CD4-positive, CD25-positive, alpha-beta regulatory T cell (primary cell): ENCODE measurements around the gene PPFIBP1. TPM values are rescaled to one million over a fixed set of nuclear protein-coding genes. Genes with fewer than 3 reads are reported as not detected.

Experiments used
- ATAC-seq, 2 donors: fragments of 150-1000 bp; cut with Tn5 transposase; one replicate each; pipeline ENCODE4 v1.10.0; 2021; ENCODE audit warnings: low read depth in 2 of 2, moderate number of reproducible peaks in 2 of 2, moderate library complexity in 1 of 2
- DNase-seq, 3 donors: peaks; one replicate each; pipeline versions ENCODE4 v3.0.0 to v3.0.0-alpha.2; 2012 to 2022; ENCODE audit warnings: mixed read lengths in 1 of 3
- H3K27ac ChIP-seq: one replicate; pipeline ENCODE4 v1.7.0; 2013; ENCODE audit warnings: mild to moderate bottlenecking, low read length; ENCODE audit not compliant: insufficient read depth, poor library complexity, severe bottlenecking
- H3K27me3 ChIP-seq: one replicate; pipeline ENCODE4 v1.7.0; 2013; ENCODE audit warnings: low read length; ENCODE audit not compliant: control insufficient read depth, insufficient read depth
- H3K36me3 ChIP-seq: one replicate; pipeline ENCODE4 v1.7.0; 2013; ENCODE audit warnings: mild to moderate bottlenecking, low read length, moderate library complexity; ENCODE audit not compliant: control insufficient read depth, insufficient read depth
- H3K4me1 ChIP-seq: 2 replicates; pipeline ENCODE4 v1.7.0; 2013; ENCODE audit warnings: mild to moderate bottlenecking, low read length; ENCODE audit not compliant: insufficient read depth, control insufficient read depth, poor library complexity, severe bottlenecking
- H3K4me3 ChIP-seq: one replicate; pipeline ENCODE4 v1.7.0; 2013; ENCODE audit warnings: low read depth, mild to moderate bottlenecking, low read length, moderate library complexity
- H3K9me3 ChIP-seq, 2 experiments: 1 replicate in 1 of 2; 2 replicates in 1 of 2; pipeline ENCODE4 v1.7.0; 2013; ENCODE audit warnings: low read length in 2 of 2, mild to moderate bottlenecking in 1 of 2, moderate library complexity in 1 of 2; ENCODE audit not compliant: control insufficient read depth in 2 of 2
- H3K27ac Mint-ChIP-seq, 3 donors: one replicate each; pipeline ENCODE4 v1.8.0; 2020 to 2022; ENCODE audit warnings: mild to moderate bottlenecking in 3 of 3, mixed read lengths in 3 of 3, moderate library complexity in 2 of 3
- H3K27me3 Mint-ChIP-seq: one replicate; pipeline ENCODE4 v1.8.0; 2022; ENCODE audit warnings: mild to moderate bottlenecking, mixed read lengths
- H3K36me3 Mint-ChIP-seq: one replicate; pipeline ENCODE4 v1.8.0; 2020; ENCODE audit warnings: mixed read lengths
- H3K4me1 Mint-ChIP-seq, 4 donors: one replicate each; pipeline ENCODE4 v1.8.0; 2020 to 2022; ENCODE audit warnings: mixed read lengths in 4 of 4, mild to moderate bottlenecking in 1 of 4
- H3K4me3 Mint-ChIP-seq, 4 donors: one replicate each; pipeline ENCODE4 v1.8.0; 2020 to 2022; ENCODE audit warnings: mild to moderate bottlenecking in 4 of 4, mixed read lengths in 4 of 4, moderate library complexity in 3 of 4
- H3K9me3 Mint-ChIP-seq, 7 donors: one replicate each; pipeline ENCODE4 v1.8.0; 2020 to 2022; ENCODE audit warnings: mixed read lengths in 7 of 7, mild to moderate bottlenecking in 3 of 7, moderate library complexity in 2 of 7
- polyA plus RNA-seq, 4 donors: library from polyadenylated mRNA; unstranded; fragments of 300-500 nt; fragmentation: Illumina TruSeq; gene quantifications; one replicate each; pipeline ENCODE4 v1.2.3, GENCODE V29; 2021
- total RNA-seq: library from RNA; stranded (reverse); gene quantifications from one replicate; pipeline ENCODE4 v1.2.3, GENCODE V29; 2022

Gene PPFIBP1
- total and polyA plus RNA-seq, 5 donors from 2014 or later: 1.0 to 6.6 (median 2.3) TPM

DNA sequence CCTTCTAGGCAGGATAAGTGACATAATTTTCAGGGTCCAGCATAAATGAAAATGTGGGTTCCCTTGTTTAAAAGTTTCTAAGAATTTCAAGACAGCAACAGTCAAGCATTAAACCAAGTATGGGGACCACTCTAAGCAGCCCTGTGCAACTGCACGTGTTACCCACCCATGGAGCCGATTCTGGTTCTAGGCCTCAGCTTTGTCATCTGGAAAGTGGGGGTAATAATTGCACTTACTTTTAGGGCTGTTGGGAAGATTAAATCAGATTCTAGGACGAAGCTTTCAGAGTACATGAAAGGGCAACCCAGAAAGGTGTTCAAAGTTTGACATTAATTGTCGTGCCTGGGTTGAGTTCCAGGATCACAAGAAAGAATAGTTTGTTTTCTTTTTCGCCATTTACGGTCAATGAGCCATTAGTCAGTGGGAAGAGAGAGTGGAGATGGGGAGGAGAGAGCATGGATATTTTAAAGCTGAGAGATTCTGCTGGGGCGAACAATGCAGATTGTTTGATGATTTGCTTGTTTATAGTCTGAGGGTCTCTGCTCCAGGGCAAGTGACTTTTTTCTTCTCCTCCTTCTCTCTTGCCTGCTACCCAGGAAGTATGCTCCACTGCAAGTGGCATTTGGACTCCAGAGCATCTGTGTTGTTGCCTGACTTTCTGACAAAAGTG, 10.7 kb upstream of the PPFIBP1 start:
- H3K27ac ChIP-seq: no peak overlapping the region
- no peaks in the 10 kb centered on the region for H3K4me1 ChIP-seq
- Mint-ChIP-seq H3K9me3 (peaks cover 0 to 4% (median 0%) of the 10 kb centered on the region in 7 donors), H3K27ac (no peak overlapping the region), H3K4me3 (no peak overlapping the region), H3K27me3 (peaks cover 35% of the 10 kb centered on the region), H3K4me1 (no peaks in the 10 kb centered on the region), H3K36me3 (no peaks in the 10 kb centered on the region)
- ATAC-seq (no peak), DNase-seq (no peak)
- H3K9me3 ChIP-seq: no peaks in the 10 kb centered on the region
- H3K36me3 ChIP-seq: no peaks in the 10 kb centered on the region
- no peak overlapping the region for H3K4me3 ChIP-seq
- H3K27me3 ChIP-seq: peaks cover 12% of the 10 kb centered on the region

- H3K27ac Mint-ChIP-seq: no peak overlapping the region
- no peaks in the 10 kb centered on the region for H3K36me3 Mint-ChIP-seq
- Histone ChIP-seq H3K4me3 (no peak overlapping the region), H3K36me3 (no peaks in the 10 kb centered on the region), H3K27me3 (peaks cover 22% of the 10 kb centered on the region), H3K9me3 (no peaks in the 10 kb centered on the region), H3K4me1 (no peaks in the 10 kb centered on the region), H3K27ac (no peak overlapping the region)
- no peak for ATAC-seq
- peaks cover 0 to 4% (median 0%) of the 10 kb centered on the region in 7 donors for H3K9me3 Mint-ChIP-seq
- no peak for DNase-seq
- H3K4me1 Mint-ChIP-seq: no peaks in the 10 kb centered on the region
- no peak overlapping the region for H3K4me3 Mint-ChIP-seq
- H3K27me3 Mint-ChIP-seq: peaks cover 34% of the 10 kb centered on the region
These were observed 8.3 kb upstream of the PPFIBP1 start for GRCh38 chr12:27515671-27516070.

DNA sequence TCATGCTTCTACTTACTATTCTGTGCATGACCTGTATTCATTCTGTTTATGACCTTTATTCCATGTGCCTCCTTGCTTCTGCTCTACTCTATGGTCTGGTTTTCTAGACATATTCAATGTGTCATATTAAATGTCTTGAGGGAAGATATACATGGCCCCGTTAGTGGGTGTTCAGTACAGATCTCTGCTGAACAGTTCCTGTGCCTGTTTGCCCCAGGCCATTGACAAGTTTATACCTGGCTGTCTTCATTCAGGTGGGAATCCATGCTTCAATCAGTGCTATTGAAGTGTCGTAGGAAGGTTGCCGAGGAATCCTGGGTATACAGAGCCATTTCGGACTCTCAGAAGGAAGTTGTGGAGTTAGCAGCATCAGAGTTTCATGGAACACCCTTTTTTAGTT, 7.4 kb upstream of the PPFIBP1 start:
- no peak overlapping the region for H3K27ac Mint-ChIP-seq
- Histone ChIP-seq H3K27ac (no peak overlapping the region), H3K4me1 (no peaks in the 10 kb centered on the region), H3K36me3 (no peaks in the 10 kb centered on the region), H3K4me3 (no peak overlapping the region), H3K27me3 (peaks cover 22% of the 10 kb centered on the region), H3K9me3 (no peaks in the 10 kb centered on the region)
- no peak overlapping the region for H3K4me3 Mint-ChIP-seq
- H3K4me1 Mint-ChIP-seq: peaks cover 0 to 3% (median 0%) of the 10 kb centered on the region in 4 donors
- peaks cover 37% of the 10 kb centered on the region for H3K27me3 Mint-ChIP-seq
- ATAC-seq: no peak
- H3K36me3 Mint-ChIP-seq: no peaks in the 10 kb centered on the region
- H3K9me3 Mint-ChIP-seq: peaks cover 0 to 1% (median 0%) of the 10 kb centered on the region in 7 donors
- DNase-seq: no peak

DNA sequence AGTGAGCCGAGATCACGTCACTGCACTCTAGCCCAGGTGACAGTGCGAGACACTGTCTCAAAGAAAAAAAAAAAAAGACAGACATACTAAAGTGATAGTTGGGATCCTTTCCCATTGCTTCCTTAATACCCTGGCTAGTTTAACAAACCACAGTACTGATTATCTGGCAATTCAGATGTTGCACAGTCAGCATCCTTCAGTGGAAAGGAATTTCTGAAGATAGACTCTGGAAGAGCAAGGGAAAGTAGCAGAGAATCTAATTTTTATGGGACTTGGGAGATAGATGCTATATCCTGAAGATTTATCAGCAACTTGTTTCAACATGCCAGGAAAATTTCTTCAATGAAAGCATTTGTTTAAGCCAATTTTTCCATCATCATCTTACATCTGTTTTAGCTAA, 6.5 kb upstream of the PPFIBP1 start:
- Histone ChIP-seq H3K4me1 (no peaks in the 10 kb centered on the region), H3K9me3 (no peaks in the 10 kb centered on the region), H3K27me3 (peaks cover 22% of the 10 kb centered on the region), H3K36me3 (no peaks in the 10 kb centered on the region), H3K4me3 (no peak overlapping the region), H3K27ac (no peak overlapping the region)
- Mint-ChIP-seq H3K4me3 (no peak overlapping the region), H3K9me3 (peaks cover 0 to 4% (median 0%) of the 10 kb centered on the region in 7 donors), H3K36me3 (no peaks in the 10 kb centered on the region), H3K27ac (no peak overlapping the region), H3K27me3 (peaks cover 45% of the 10 kb centered on the region), H3K4me1 (peaks cover 0 to 8% (median 3%) of the 10 kb centered on the region in 4 donors)
- ATAC-seq: no peak
- DNase-seq: no peak

GRCh38 chr12:27517961-27518665, 5.9 kb upstream of the PPFIBP1 start:
- peaks cover 4% of the 10 kb centered on the region for H3K4me1 ChIP-seq
- no peak overlapping the region for H3K27ac Mint-ChIP-seq
- no peak overlapping the region for H3K4me3 ChIP-seq
- no peak for DNase-seq
- H3K27me3 Mint-ChIP-seq: peaks cover 45% of the 10 kb centered on the region
- H3K27ac ChIP-seq: no peak overlapping the region
- H3K4me3 Mint-ChIP-seq: no peak overlapping the region
- peaks cover 22% of the 10 kb centered on the region for H3K27me3 ChIP-seq
- peaks cover 0 to 4% (median 0%) of the 10 kb centered on the region in 7 donors for H3K9me3 Mint-ChIP-seq
- no peaks in the 10 kb centered on the region for H3K36me3 ChIP-seq
- ATAC-seq: no peak
- peaks cover 0 to 9% (median 6%) of the 10 kb centered on the region in 4 donors for H3K4me1 Mint-ChIP-seq
- H3K36me3 Mint-ChIP-seq: no peaks in the 10 kb centered on the region
- H3K9me3 ChIP-seq: no peaks in the 10 kb centered on the region

- H3K4me1 Mint-ChIP-seq: peaks cover 12 to 27% (median 20%) of the 10 kb centered on the region in 4 donors
- Histone ChIP-seq H3K4me3 (no peak overlapping the region), H3K27ac (no peak overlapping the region), H3K36me3 (no peaks in the 10 kb centered on the region), H3K27me3 (peaks cover 22% of the 10 kb centered on the region), H3K4me1 (peaks cover 17% of the 10 kb centered on the region), H3K9me3 (no peaks in the 10 kb centered on the region)
- ATAC-seq (no peak), DNase-seq (no peak)
- peak overlapping the region in 1 of 3 donors; percentile 20 for H3K27ac Mint-ChIP-seq
- H3K27me3 Mint-ChIP-seq: peaks cover 53% of the 10 kb centered on the region
- H3K36me3 Mint-ChIP-seq: no peaks in the 10 kb centered on the region
- peaks cover 0 to 4% (median 0%) of the 10 kb centered on the region in 7 donors for H3K9me3 Mint-ChIP-seq
- peak overlapping the region in 2 of 4 donors; percentile 12 to 85 for H3K4me3 Mint-ChIP-seq
These were observed 2.9 kb upstream of the PPFIBP1 start for GRCh38 chr12:27521066-27521465.

GRCh38 chr12:27521981-27522380, 2.0 kb upstream of the PPFIBP1 start:
- Histone ChIP-seq H3K36me3 (no peaks in the 10 kb centered on the region), H3K27ac (no peak overlapping the region), H3K9me3 (no peaks in the 10 kb centered on the region), H3K4me3 (no peak overlapping the region), H3K27me3 (peaks cover 17% of the 10 kb centered on the region), H3K4me1 (peaks cover 17% of the 10 kb centered on the region)
- H3K4me3 Mint-ChIP-seq: peak overlapping the region; percentile 11 to 85 (median 46)
- H3K9me3 Mint-ChIP-seq: peaks cover 0 to 4% (median 0%) of the 10 kb centered on the region in 7 donors
- no peaks in the 10 kb centered on the region for H3K36me3 Mint-ChIP-seq
- no peak overlapping the region for H3K27ac Mint-ChIP-seq
- ATAC-seq: no peak
- DNase-seq: no peak
- peaks cover 12 to 27% (median 20%) of the 10 kb centered on the region in 4 donors for H3K4me1 Mint-ChIP-seq
- peaks cover 49% of the 10 kb centered on the region for H3K27me3 Mint-ChIP-seq
